ENCODE measurements around the gene TMEM202. TPM values are rescaled to one million over a fixed set of nuclear protein-coding genes. Genes with fewer than 3 reads are reported as not detected.
"Not testable (repeated sequence)": the region's sequence is repeated elsewhere in the genome, so short reads cannot be mapped to it uniquely, and the experiment has no call there.

TMEM202 gene
- total and polyA plus RNA-seq, 2 donors from 2014 or later, result not detected

DNA sequence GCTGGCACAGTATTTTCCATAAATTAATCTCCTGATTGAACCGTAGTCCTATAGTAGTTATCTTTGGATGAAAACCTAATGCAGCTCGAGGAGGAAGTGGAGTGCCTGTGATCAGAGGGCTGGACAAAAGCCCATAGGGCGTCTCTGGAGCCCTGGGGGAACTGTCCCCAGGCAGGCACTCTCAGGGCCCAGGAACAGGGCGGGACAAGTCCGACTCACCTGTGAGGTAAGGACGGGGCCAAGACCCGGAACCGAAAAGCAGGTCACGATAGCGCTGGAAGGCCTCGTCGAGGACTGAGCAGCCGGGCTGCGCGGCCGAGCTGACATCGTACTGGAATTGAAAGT is 22.6 kb upstream of the TMEM202 start:
- H3K36me3 ChIP-seq (ENCODE audit: control insufficient read depth in 2 of 3, insufficient read depth in 3 of 3, low read length in 3 of 3), result no peaks in the 10 kb centered on the region
- TF ChIP-seq, protein P1, sequence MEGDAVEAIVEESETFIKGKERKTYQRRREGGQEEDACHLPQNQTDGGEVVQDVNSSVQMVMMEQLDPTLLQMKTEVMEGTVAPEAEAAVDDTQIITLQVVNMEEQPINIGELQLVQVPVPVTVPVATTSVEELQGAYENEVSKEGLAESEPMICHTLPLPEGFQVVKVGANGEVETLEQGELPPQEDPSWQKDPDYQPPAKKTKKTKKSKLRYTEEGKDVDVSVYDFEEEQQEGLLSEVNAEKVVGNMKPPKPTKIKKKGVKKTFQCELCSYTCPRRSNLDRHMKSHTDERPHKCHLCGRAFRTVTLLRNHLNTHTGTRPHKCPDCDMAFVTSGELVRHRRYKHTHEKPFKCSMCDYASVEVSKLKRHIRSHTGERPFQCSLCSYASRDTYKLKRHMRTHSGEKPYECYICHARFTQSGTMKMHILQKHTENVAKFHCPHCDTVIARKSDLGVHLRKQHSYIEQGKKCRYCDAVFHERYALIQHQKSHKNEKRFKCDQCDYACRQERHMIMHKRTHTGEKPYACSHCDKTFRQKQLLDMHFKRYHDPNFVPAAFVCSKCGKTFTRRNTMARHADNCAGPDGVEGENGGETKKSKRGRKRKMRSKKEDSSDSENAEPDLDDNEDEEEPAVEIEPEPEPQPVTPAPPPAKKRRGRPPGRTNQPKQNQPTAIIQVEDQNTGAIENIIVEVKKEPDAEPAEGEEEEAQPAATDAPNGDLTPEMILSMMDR (IDR thresholded peaks at IDR 0.05; ENCODE audit: borderline replicate concordance, extremely low read depth, insufficient read depth), result no peak
- H3K27ac ChIP-seq (ENCODE audit: low read depth in 2 of 2, low read length in 2 of 2), result peak overlapping the region; percentile 94
- no peaks in the 10 kb centered on the region for H3K27me3 ChIP-seq (ENCODE audit: control insufficient read depth, insufficient read depth, low read length)
- H3K4me3 ChIP-seq (ENCODE audit: low read length in 3 of 3), result peak overlapping the region; percentile 74 to 90 (median 79)
- no peak for FAIRE-seq
- DNase-seq, result peak in 1 of 5 donors; percentile 92
- peak overlapping the region; percentile 77 to 99 (median 95) for H3K9ac ChIP-seq (ENCODE audit: low read length in 3 of 3)
- H3K9me3 ChIP-seq (ENCODE audit: control insufficient read depth in 2 of 3, insufficient read depth in 1 of 3, low read length in 3 of 3), result no peaks in the 10 kb centered on the region
- intact Hi-C loops (cut with DNase I), result no loop called here
- H3K4me1 ChIP-seq (ENCODE audit: control insufficient read depth in 2 of 3, insufficient read depth in 2 of 3, low read depth in 1 of 3, low read length in 3 of 3), result peaks cover 2 to 8% (median 4%) of the 10 kb centered on the region in 3 donors

DNA sequence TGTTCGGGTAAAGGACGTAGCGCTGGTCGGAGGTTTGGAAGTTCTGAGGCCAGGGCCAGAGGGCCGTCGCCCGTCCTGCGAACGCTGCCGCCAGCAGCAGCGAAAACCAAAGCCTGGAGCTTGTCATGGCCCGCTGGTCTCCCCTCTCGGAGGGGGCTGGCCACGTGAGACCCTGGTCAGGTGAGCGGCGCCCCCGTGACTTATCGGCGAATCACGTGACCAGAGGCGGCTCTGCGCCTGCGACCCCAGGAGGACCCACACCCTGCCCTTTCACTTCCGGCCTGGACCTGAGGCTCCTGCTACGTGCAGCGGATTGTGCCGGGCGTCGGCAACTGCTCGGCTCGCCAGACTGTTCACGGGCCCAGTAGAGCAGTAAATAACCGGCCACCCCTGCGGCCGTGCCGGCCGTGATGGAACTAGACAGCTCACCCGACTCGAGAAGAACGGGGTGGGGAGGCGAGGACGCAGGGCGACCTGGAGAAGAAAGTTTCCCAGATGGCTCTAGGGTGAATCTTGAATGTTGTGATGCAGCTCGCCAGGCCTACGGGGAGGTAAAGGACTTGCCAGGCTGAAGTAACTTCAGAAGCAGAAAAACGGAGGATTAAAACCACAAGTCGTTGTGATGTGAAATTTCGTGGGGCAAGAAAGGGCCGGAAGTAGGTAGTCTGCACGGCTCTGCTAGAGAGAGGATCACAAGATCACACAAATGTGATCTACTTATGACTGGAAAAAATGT is 22.1 kb upstream of the TMEM202 start, which contains the start of gene HEXA:
Gene HEXA, minus strand, starts transcription at position 169 of the 736 bp plus-strand sequence. Its CDS starts 42 bp downstream, at position 127.
- Histone ChIP-seq H3K27ac (ENCODE audit: low read depth in 2 of 2, low read length in 2 of 2) (peak within 1 kb of the TSS; percentile 94), H3K9ac (ENCODE audit: low read length in 3 of 3) (peak within 1 kb of the TSS; percentile 77 to 99 (median 95)), H3K27me3 (ENCODE audit: control insufficient read depth, insufficient read depth, low read length) (no peaks in the 10 kb centered on the region), H3K36me3 (ENCODE audit: control insufficient read depth in 2 of 3, insufficient read depth in 3 of 3, low read length in 3 of 3) (no peaks in the 10 kb centered on the region), H3K4me3 (ENCODE audit: low read length in 3 of 3) (peak within 1 kb of the TSS; percentile 74 to 90 (median 79)), H3K9me3 (ENCODE audit: control insufficient read depth in 2 of 3, insufficient read depth in 1 of 3, low read length in 3 of 3) (no peaks in the 10 kb centered on the region), H3K4me1 (ENCODE audit: control insufficient read depth in 2 of 3, insufficient read depth in 2 of 3, low read depth in 1 of 3, low read length in 3 of 3) (peaks cover 2 to 8% (median 4%) of the 10 kb centered on the region in 3 donors)
- FAIRE-seq (no peak), DNase-seq (peak; percentile 98 to 100 (median 98))
- TF ChIP-seq, protein P1 (IDR thresholded peaks at IDR 0.05; ENCODE audit: borderline replicate concordance, extremely low read depth, insufficient read depth), result no peak
- intact Hi-C loops (cut with DNase I), result no loop called here

DNA sequence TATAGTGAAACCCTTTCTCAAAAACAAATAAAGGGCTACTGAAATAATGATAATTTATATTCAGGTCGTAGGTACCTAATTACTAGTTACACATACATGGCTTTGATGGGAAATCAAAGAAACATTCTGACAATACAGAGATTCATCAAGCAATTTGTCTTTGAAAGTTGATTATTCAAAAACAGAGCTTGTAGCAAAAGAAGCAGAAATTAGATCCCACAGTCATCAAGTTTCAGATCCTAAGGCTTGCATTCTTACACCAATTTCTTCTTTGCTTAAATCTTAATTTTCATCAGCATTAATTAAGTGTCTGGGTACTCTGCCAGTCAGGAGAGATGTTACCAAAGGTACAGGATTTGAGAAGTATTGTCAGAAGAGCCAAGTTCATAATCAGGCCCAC is 20.8 kb upstream of the TMEM202 start:
- Histone ChIP-seq H3K4me3 (ENCODE audit: low read length in 3 of 3) (no peak overlapping the region), H3K9ac (ENCODE audit: low read length in 3 of 3) (no peak overlapping the region), H3K9me3 (ENCODE audit: control insufficient read depth in 2 of 3, insufficient read depth in 1 of 3, low read length in 3 of 3) (no peaks in the 10 kb centered on the region), H3K36me3 (ENCODE audit: control insufficient read depth in 2 of 3, insufficient read depth in 3 of 3, low read length in 3 of 3) (no peaks in the 10 kb centered on the region), H3K27me3 (ENCODE audit: control insufficient read depth, insufficient read depth, low read length) (no peaks in the 10 kb centered on the region), H3K27ac (ENCODE audit: low read depth in 2 of 2, low read length in 2 of 2) (no peak overlapping the region), H3K4me1 (ENCODE audit: control insufficient read depth in 2 of 3, insufficient read depth in 2 of 3, low read depth in 1 of 3, low read length in 3 of 3) (peaks cover 2 to 8% (median 2%) of the 10 kb centered on the region in 3 donors)
- intact Hi-C loops (cut with DNase I), result no loop called here
- no peak for FAIRE-seq
- no peak for DNase-seq
- TF ChIP-seq, protein P1 (IDR thresholded peaks at IDR 0.05; ENCODE audit: borderline replicate concordance, extremely low read depth, insufficient read depth), result no peak

DNA sequence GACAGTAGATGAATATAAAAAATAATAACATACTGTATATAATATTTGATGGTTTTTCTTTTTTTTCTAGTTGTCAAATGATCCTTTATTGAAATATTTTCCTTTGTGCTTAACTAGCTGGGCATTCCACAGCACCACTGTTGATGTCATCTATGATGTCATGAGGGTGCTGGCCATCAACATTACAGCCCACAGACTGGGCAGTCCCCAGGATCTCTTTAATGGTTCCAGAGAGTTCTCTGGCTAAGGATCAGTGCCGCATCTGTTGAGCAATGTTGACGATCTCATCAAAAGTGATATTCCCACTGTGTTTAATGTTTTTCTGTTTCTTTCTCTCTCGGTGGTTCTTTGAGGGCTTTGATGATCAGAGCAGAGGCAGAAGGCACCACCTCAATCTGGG is 19.0 kb upstream of the TMEM202 start:
- H3K9ac ChIP-seq (ENCODE audit: low read length in 3 of 3); intact Hi-C loops (cut with DNase I); H3K36me3 ChIP-seq (ENCODE audit: control insufficient read depth in 2 of 3, insufficient read depth in 3 of 3, low read length in 3 of 3); H3K27ac ChIP-seq (ENCODE audit: low read depth in 2 of 2, low read length in 2 of 2); DNase-seq; H3K27me3 ChIP-seq (ENCODE audit: control insufficient read depth, insufficient read depth, low read length); H3K4me1 ChIP-seq (ENCODE audit: control insufficient read depth in 2 of 3, insufficient read depth in 2 of 3, low read depth in 1 of 3, low read length in 3 of 3); H3K9me3 ChIP-seq (ENCODE audit: control insufficient read depth in 2 of 3, insufficient read depth in 1 of 3, low read length in 3 of 3); FAIRE-seq; H3K4me3 ChIP-seq (ENCODE audit: low read length in 3 of 3): not testable (repeated sequence)

Data from kidney (tissue), 14 donors.